Ascending aorta (tissue), 2 donors: ENCODE results near the gene VDAC1. TPM values are rescaled to one million over a fixed set of nuclear protein-coding genes. Genes with fewer than 3 reads are reported as not detected.

Source experiments
- DNase-seq, 2 donors: peaks; one replicate each; pipeline ENCODE4 v3.0.0-alpha.2; 2019; ENCODE audit warnings: low spot score in 2 of 2
- H3K27ac ChIP-seq, 2 donors: fragments of 200-600 bp; sonication (generic); one replicate each; pipeline ENCODE4 v1.5.1; 2016 to 2017; ENCODE audit warnings: mild to moderate bottlenecking in 1 of 2
- H3K27me3 ChIP-seq: fragments of 200-600 bp; sonication (generic); one replicate; pipeline ENCODE4 v1.5.1; 2017
- H3K36me3 ChIP-seq, 2 donors: fragments of 200-600 bp; sonication (generic); one replicate each; pipeline ENCODE4 v1.5.1; 2016
- H3K4me1 ChIP-seq, 2 donors: fragments of 200-600 bp; sonication (generic); one replicate each; pipeline ENCODE4 v1.5.1; 2016 to 2017; ENCODE audit warnings: mild to moderate bottlenecking in 1 of 2
- H3K4me3 ChIP-seq, 2 donors: fragments of 200-600 bp; sonication (generic); one replicate each; pipeline ENCODE4 v1.5.1; 2016 to 2017; ENCODE audit warnings: mild to moderate bottlenecking in 1 of 2
- H3K9me3 ChIP-seq, 2 donors: fragments of 200-600 bp; sonication (generic); one replicate each; pipeline ENCODE4 v1.5.1; 2016
- CTCF ChIP-seq, 3 experiments: fragments of 200-600 bp in 2 of 3; fragments of 450-650 bp in 1 of 3; sonication (generic) in 2 of 3; IDR thresholded peaks; one replicate each; pipeline ENCODE4 v1.5.1; 2016 to 2019; ENCODE audit warnings: antibody characterized with exemption in 3 of 3, mild to moderate bottlenecking in 1 of 3, moderate library complexity in 1 of 3
- intact Hi-C: fragments of 100-400 bp; cut with DNase I; formaldehyde crosslinking; loops from one replicate; pipeline ENCODE4 v1.15.1; 2023
- total RNA-seq: library from RNA; depleted of rRNA; stranded (reverse); fragments of >200 nt; gene quantifications from one replicate; pipeline ENCODE4 v1.1.0, GENCODE V29; 2016

The VDAC1 gene
- total RNA-seq, 1 donor from 2014 or later: 50.2 TPM

GRCh38 chr5:134019636-134020035, 14.9 kb upstream of the VDAC1 start:
- H3K27me3 ChIP-seq: no peaks in the 10 kb centered on the region
- H3K4me3 ChIP-seq: no peak overlapping the region
- DNase-seq: no peak
- intact Hi-C loops: no loop called here
- H3K27ac ChIP-seq: no peak overlapping the region
- TF ChIP-seq CTCF (IDR thresholded peaks at IDR 0.05): no peak
- H3K4me1 ChIP-seq: no peaks in the 10 kb centered on the region
- no peaks in the 10 kb centered on the region for H3K36me3 ChIP-seq
- no peaks in the 10 kb centered on the region for H3K9me3 ChIP-seq

GRCh38 chr5:134018986-134019316, 14.2 kb upstream of the VDAC1 start:
- Histone ChIP-seq H3K4me3 (no peak overlapping the region), H3K27ac (no peak overlapping the region), H3K4me1 (no peaks in the 10 kb centered on the region), H3K36me3 (no peaks in the 10 kb centered on the region), H3K27me3 (no peaks in the 10 kb centered on the region), H3K9me3 (no peaks in the 10 kb centered on the region)
- no peak for DNase-seq
- no peak for TF ChIP-seq CTCF (IDR thresholded peaks at IDR 0.05)
- intact Hi-C loops: no loop called here

- H3K9me3 ChIP-seq: no peaks in the 10 kb centered on the region
- intact Hi-C loops: no loop called here
- no peaks in the 10 kb centered on the region for H3K27me3 ChIP-seq
- H3K4me3 ChIP-seq: no peak overlapping the region
- TF ChIP-seq CTCF (IDR thresholded peaks at IDR 0.05): no peak
- H3K27ac ChIP-seq: no peak overlapping the region
- no peaks in the 10 kb centered on the region for H3K4me1 ChIP-seq
- no peaks in the 10 kb centered on the region for H3K36me3 ChIP-seq
- DNase-seq: no peak
Measured at GRCh38 chr5:134018154-134018985, 13.6 kb upstream of the VDAC1 start.

GRCh38 chr5:134008266-134008749, 3.5 kb upstream of the VDAC1 start:
- no peak for TF ChIP-seq CTCF (IDR thresholded peaks at IDR 0.05)
- Histone ChIP-seq H3K36me3 (no peaks in the 10 kb centered on the region), H3K27me3 (no peaks in the 10 kb centered on the region), H3K4me1 (peaks cover 10 to 15% of the 10 kb centered on the region in 2 donors), H3K27ac (no peak overlapping the region), H3K4me3 (no peak overlapping the region), H3K9me3 (no peaks in the 10 kb centered on the region)
- intact Hi-C loops: no loop called here
- no peak for DNase-seq

- Histone ChIP-seq H3K27me3 (no peaks in the 10 kb centered on the region), H3K4me1 (peaks cover 16 to 21% of the 10 kb centered on the region in 2 donors), H3K4me3 (no peak overlapping the region), H3K27ac (no peak overlapping the region), H3K9me3 (no peaks in the 10 kb centered on the region), H3K36me3 (no peaks in the 10 kb centered on the region)
- intact Hi-C loops: no loop called here
- no peak for DNase-seq
- TF ChIP-seq CTCF (IDR thresholded peaks at IDR 0.05): no peak
Measured at GRCh38 chr5:134007581-134008265, 2.9 kb upstream of the VDAC1 start.
